ENCODE measurements around the gene ELOVL4. TPM values are rescaled to one million over a fixed set of nuclear protein-coding genes. Genes with fewer than 3 reads are reported as not detected.

ELOVL4 gene
- total and polyA plus RNA-seq, 2 donors (not counting 1 experiment from before 2014, with no cell fraction given) = 0.10 TPM; not detected in 1

GRCh38 chr6:79895382-79896074 is 51.8 kb downstream of the ELOVL4 start:
- CTCF ChIA-PET = no interaction called here

GRCh38 chr6:79894939-79895338 is 52.4 kb downstream of the ELOVL4 start:
- CTCF ChIA-PET = no interaction called here
- Mint-ChIP-seq H3K27ac (no peak overlapping the region), H3K4me1 (no peaks in the 10 kb centered on the region), H3K27me3 (peaks cover 4% of the 10 kb centered on the region), H3K4me3 (no peak overlapping the region), H3K9me3 (ENCODE audit: insufficient read depth) (peaks cover 14% of the 10 kb centered on the region)
- no peak for ATAC-seq (ENCODE audit: low read depth)
- Histone ChIP-seq H3K79me2 (ENCODE audit: control insufficient read depth, insufficient read depth, low read length) (no peaks in the 10 kb centered on the region), H3K9me3 (ENCODE audit: control extremely low read depth in 1 of 3, control insufficient read depth in 2 of 3, insufficient read depth in 1 of 3, low read length in 2 of 3) (no peaks in the 10 kb centered on the region), H3K27ac (ENCODE audit: low read length in 2 of 2) (no peak overlapping the region), H3K4me3 (ENCODE audit: control extremely low read depth in 1 of 5, extremely low read depth in 1 of 5, insufficient read depth in 1 of 5, low read depth in 2 of 5, low read length in 4 of 5) (no peak overlapping the region), H2AFZ (ENCODE audit: insufficient read depth, low read depth, low read length, poor library complexity, severe bottlenecking) (no peak overlapping the region), H3K4me2 (replicated peaks; ENCODE audit: low read depth, low read length, poor library complexity, severe bottlenecking) (no peak overlapping the region), H4K20me1 (ENCODE audit: control insufficient read depth, insufficient read depth, low read length, poor library complexity, severe bottlenecking) (no peaks in the 10 kb centered on the region), H3K36me3 (replicated peaks in 1 of 2; ENCODE audit: control extremely low read depth in 1 of 2, control insufficient read depth in 1 of 2, extremely low read depth in 1 of 2, insufficient read depth in 2 of 2, low read length in 1 of 2) (no peaks in the 10 kb centered on the region), H3K9ac (ENCODE audit: low read length) (no peak overlapping the region), H3K27me3 (replicated peaks in 1 of 4; ENCODE audit: control extremely low read depth in 1 of 4, control insufficient read depth in 3 of 4, insufficient read depth in 4 of 4, low read length in 3 of 4) (peaks cover 0 to 1% (median 0%) of the 10 kb centered on the region in 4 experiments), H3K4me1 (ENCODE audit: control insufficient read depth in 2 of 2, insufficient read depth in 2 of 2, low read length in 2 of 2) (no peaks in the 10 kb centered on the region)
- POLR2A ChIA-PET = no interaction called here
- no peak for DNase-seq
- intact Hi-C loops (cut with micrococcal nuclease) = no loop called here
- TF ChIP-seq CTCF (IDR thresholded peaks at IDR 0.05) = no peak
- TF ChIP-seq EZH2 (IDR thresholded peaks at IDR 0.05; ENCODE audit: borderline replicate concordance, insufficient read depth, low read depth, low read length, poor library complexity, severe bottlenecking) = no peak
- no CpG with 5 or more reads among the region's 1 CpG for WGBS (ENCODE audit: insufficient coverage)

More at GRCh38 chr6:79895382-79896074, 51.8 kb downstream of the ELOVL4 start:
- H3K4me3 ChIP-seq (ENCODE audit: control extremely low read depth in 1 of 5, extremely low read depth in 1 of 5, insufficient read depth in 1 of 5, low read depth in 2 of 5, low read length in 4 of 5) = no peak overlapping the region
- H3K36me3 ChIP-seq (replicated peaks in 1 of 2; ENCODE audit: control extremely low read depth in 1 of 2, control insufficient read depth in 1 of 2, extremely low read depth in 1 of 2, insufficient read depth in 2 of 2, low read length in 1 of 2) = no peaks in the 10 kb centered on the region
- no peaks in the 10 kb centered on the region for H3K9me3 ChIP-seq (ENCODE audit: control extremely low read depth in 1 of 3, control insufficient read depth in 2 of 3, insufficient read depth in 1 of 3, low read length in 2 of 3)
- POLR2A ChIA-PET = no interaction called here
- ATAC-seq (ENCODE audit: low read depth) (no peak), DNase-seq (no peak)
- TF ChIP-seq CTCF (IDR thresholded peaks at IDR 0.05) (no peak), EZH2 (IDR thresholded peaks at IDR 0.05; ENCODE audit: borderline replicate concordance, insufficient read depth, low read depth, low read length, poor library complexity, severe bottlenecking) (no peak)
- H3K27me3 ChIP-seq (replicated peaks in 1 of 4; ENCODE audit: control extremely low read depth in 1 of 4, control insufficient read depth in 3 of 4, insufficient read depth in 4 of 4, low read length in 3 of 4) = peaks cover 0 to 2% (median 0%) of the 10 kb centered on the region in 4 experiments
- H3K4me2 ChIP-seq (replicated peaks; ENCODE audit: low read depth, low read length, poor library complexity, severe bottlenecking) = no peak overlapping the region
- H3K4me1 Mint-ChIP-seq = no peaks in the 10 kb centered on the region
- H3K9ac ChIP-seq (ENCODE audit: low read length) = no peak overlapping the region
- H2AFZ ChIP-seq (ENCODE audit: insufficient read depth, low read depth, low read length, poor library complexity, severe bottlenecking) = no peak overlapping the region
- intact Hi-C loops (cut with micrococcal nuclease) = no loop called here
- H3K4me3 Mint-ChIP-seq = no peak overlapping the region
- H3K27ac ChIP-seq (ENCODE audit: low read length in 2 of 2) = no peak overlapping the region
- H3K4me1 ChIP-seq (ENCODE audit: control insufficient read depth in 2 of 2, insufficient read depth in 2 of 2, low read length in 2 of 2) = no peaks in the 10 kb centered on the region
- no peaks in the 10 kb centered on the region for H3K79me2 ChIP-seq (ENCODE audit: control insufficient read depth, insufficient read depth, low read length)
- peaks cover 14% of the 10 kb centered on the region for H3K9me3 Mint-ChIP-seq (ENCODE audit: insufficient read depth)
- peaks cover 4% of the 10 kb centered on the region for H3K27me3 Mint-ChIP-seq
- H3K27ac Mint-ChIP-seq = no peak overlapping the region
- H4K20me1 ChIP-seq (ENCODE audit: control insufficient read depth, insufficient read depth, low read length, poor library complexity, severe bottlenecking) = no peaks in the 10 kb centered on the region

Data from B cell (primary cell).